H1 (cell line): ENCODE data around the gene SLIT3. TPM values are rescaled to one million over a fixed set of nuclear protein-coding genes. Genes with fewer than 3 reads are reported as not detected.

Source experiments
- CTCF ChIA-PET: fragments of 300-600 bp; sonication (Branson Sonifier 250); formaldehyde crosslinking; loops from one replicate; lab custom pipeline; 2021; ENCODE audit not compliant: partially characterized antibody; lab: Charles Lee
- POLR2A ChIA-PET: fragments of 300-600 bp; sonication (Branson Sonifier 250); formaldehyde crosslinking; loops from one replicate; lab custom pipeline; 2021; ENCODE audit warnings: inconsistent platforms; ENCODE audit not compliant: partially characterized antibody; lab: Charles Lee
- DNase-seq, 2 experiments: peaks; one replicate each; pipeline versions ENCODE4 v3.0.0 to v3.0.0-alpha.2; 2010 to 2022; ENCODE audit warnings: low spot score in 2 of 2, low read depth in 1 of 2, mixed read lengths in 1 of 2
- FAIRE-seq: peaks from 2 replicates; lab custom pipeline; 2011; peaks lifted over from hg19 to GRCh38; lab: Jason Lieb, UNC
- H2AFZ ChIP-seq: 2 replicates; pipeline ENCODE4 v1.8.1; 2012; ENCODE audit warnings: low read length, inconsistent platforms
- H2AK5ac ChIP-seq: 2 replicates; pipeline ENCODE4 v1.6.1; 2013; ENCODE audit warnings: low read depth, low read length
- H2BK120ac ChIP-seq: replicated peaks from 2 replicates; pipeline ENCODE3; 2013; ENCODE audit warnings: low read depth, low read length, inconsistent platforms
- H2BK12ac ChIP-seq: 2 replicates; pipeline ENCODE4 v1.6.1; 2013; ENCODE audit warnings: low read depth, low read length
- H2BK15ac ChIP-seq: 2 replicates; pipeline ENCODE4 v1.6.1; 2013; ENCODE audit warnings: low read length
- H2BK20ac ChIP-seq: 2 replicates; pipeline ENCODE4 v1.6.1; 2013; ENCODE audit warnings: low read length
- H2BK5ac ChIP-seq: 2 replicates; pipeline ENCODE4 v1.6.1; 2013; ENCODE audit warnings: low read depth, low read length
- H3K14ac ChIP-seq: 2 replicates; pipeline ENCODE4 v1.6.1; 2013; ENCODE audit warnings: inconsistent platforms; ENCODE audit not compliant: insufficient read length
- H3K18ac ChIP-seq: 2 replicates; pipeline ENCODE4 v1.6.1; 2013; ENCODE audit warnings: low read length; ENCODE audit errors: extremely low read depth
- H3K23ac ChIP-seq: 2 replicates; pipeline ENCODE4 v1.6.1; 2013; ENCODE audit warnings: inconsistent platforms; ENCODE audit not compliant: insufficient read length
- H3K23me2 ChIP-seq: 2 replicates; pipeline ENCODE4 v1.6.1; 2013; ENCODE audit warnings: low read depth, low read length
- H3K27ac ChIP-seq: 2 replicates; pipeline ENCODE4 v1.6.1; 2011; ENCODE audit warnings: low read depth, low read length, inconsistent platforms
- H3K27me3 ChIP-seq, 4 experiments: replicated peaks in 1 of 4; 1 replicate in 1 of 4; 2 replicates in 3 of 4; pipeline versions ENCODE4 v1.6.1 to v1.8.1; 2011 to 2013; ENCODE audit warnings: low read length in 3 of 4, mild to moderate bottlenecking in 3 of 4, inconsistent platforms in 2 of 4, mixed read lengths in 2 of 4, moderate library complexity in 1 of 4; ENCODE audit not compliant: control insufficient read depth in 3 of 4, insufficient read depth in 3 of 4; ENCODE audit errors: extremely low read depth in 1 of 4
- H3K36me3 ChIP-seq, 4 experiments: 2 replicates each; pipeline versions ENCODE4 v1.6.1 to v1.8.1; 2011 to 2013; ENCODE audit warnings: mild to moderate bottlenecking in 4 of 4, low read length in 3 of 4, moderate library complexity in 2 of 4, control low read depth in 1 of 4, inconsistent platforms in 1 of 4; ENCODE audit not compliant: insufficient read depth in 4 of 4, control insufficient read depth in 2 of 4
- H3K4ac ChIP-seq: replicated peaks from 2 replicates; pipeline ENCODE3; 2013; ENCODE audit warnings: low read length, low read depth, mixed read lengths, inconsistent platforms; ENCODE audit not compliant: insufficient read length
- H3K4me1 ChIP-seq, 4 experiments: replicated peaks in 1 of 4; 1 replicate in 1 of 4; 2 replicates in 3 of 4; pipeline versions ENCODE4 v1.6.1 to v1.8.1; 2011 to 2013; ENCODE audit warnings: low read length in 3 of 4, inconsistent platforms in 2 of 4, mixed read lengths in 1 of 4; ENCODE audit not compliant: insufficient read depth in 4 of 4, control insufficient read depth in 3 of 4
- H3K4me2 ChIP-seq, 2 experiments: 2 replicates each; pipeline versions ENCODE4 v1.6.1 to v1.8.1; 2011 to 2013; ENCODE audit warnings: low read depth in 2 of 2, low read length in 2 of 2, control low read depth in 1 of 2, inconsistent platforms in 1 of 2, mild to moderate bottlenecking in 1 of 2; ENCODE audit not compliant: insufficient read depth in 1 of 2
- H3K4me3 ChIP-seq, 4 experiments: fragments of 200-600, 300-600 bp in 1 of 4; sonication (generic), shearing (Covaris generic), sonication (Bioruptor Twin) in 1 of 4; 2 replicates each; pipeline versions ENCODE4 v1.5.1 to v1.8.1; 2011 to 2016; ENCODE audit warnings: low read length in 4 of 4, low read depth in 3 of 4, control low read depth in 2 of 4, inconsistent platforms in 2 of 4, mild to moderate bottlenecking in 2 of 4, mixed read lengths in 1 of 4, moderate library complexity in 1 of 4; ENCODE audit not compliant: insufficient read depth in 2 of 4; ENCODE audit errors: extremely low read depth in 1 of 4
- H3K56ac ChIP-seq: replicated peaks from 2 replicates; pipeline ENCODE3; 2013; ENCODE audit warnings: low read depth, mild to moderate bottlenecking, mixed read lengths, low read length, inconsistent platforms; ENCODE audit not compliant: insufficient read length
- H3K79me1 ChIP-seq: 2 replicates; pipeline ENCODE4 v1.6.1; 2013; ENCODE audit warnings: low read depth, low read length, control low read depth
- H3K79me2 ChIP-seq, 2 experiments: 2 replicates each; pipeline versions ENCODE4 v1.6.1 to v1.8.1; 2012 to 2013; ENCODE audit warnings: low read length in 2 of 2, mild to moderate bottlenecking in 2 of 2, inconsistent platforms in 1 of 2; ENCODE audit not compliant: insufficient read depth in 2 of 2, control insufficient read depth in 1 of 2
- H3K9ac ChIP-seq, 4 experiments: replicated peaks in 1 of 4; 1 replicate in 1 of 4; 2 replicates in 3 of 4; pipeline versions ENCODE4 v1.6.1 to v1.8.1; 2011 to 2013; ENCODE audit warnings: low read depth in 3 of 4, low read length in 3 of 4, control low read depth in 2 of 4, mild to moderate bottlenecking in 2 of 4, moderate library complexity in 2 of 4, inconsistent platforms in 1 of 4; ENCODE audit errors: extremely low read depth in 1 of 4
- H3K9me3 ChIP-seq, 2 experiments: 2 replicates each; pipeline versions ENCODE4 v1.6.1 to v1.8.1; 2012 to 2013; ENCODE audit warnings: mild to moderate bottlenecking in 2 of 2, moderate library complexity in 2 of 2, control low read depth in 1 of 2, inconsistent platforms in 1 of 2, low read depth in 1 of 2, low read length in 1 of 2, mixed read lengths in 1 of 2; ENCODE audit not compliant: insufficient read depth in 2 of 2
- H4K20me1 ChIP-seq, 2 experiments: replicated peaks in 1 of 2; 2 replicates each; pipeline versions ENCODE3 to v1.8.1; 2011 to 2013; ENCODE audit warnings: inconsistent platforms in 2 of 2, low read length in 2 of 2, mild to moderate bottlenecking in 1 of 2; ENCODE audit not compliant: insufficient read depth in 2 of 2, control insufficient read depth in 1 of 2
- H4K5ac ChIP-seq: 2 replicates; pipeline ENCODE4 v1.6.1; 2013; ENCODE audit warnings: low read length, low read depth, mixed read lengths, inconsistent platforms; ENCODE audit not compliant: insufficient read length
- H4K8ac ChIP-seq: 2 replicates; pipeline ENCODE4 v1.8.0; 2013; ENCODE audit warnings: mild to moderate bottlenecking, moderate library complexity, low read length, inconsistent platforms; ENCODE audit not compliant: insufficient read depth; ENCODE audit errors: extremely low read depth
- H4K91ac ChIP-seq: replicated peaks from 2 replicates; pipeline ENCODE3; 2013; ENCODE audit warnings: low read length, mixed read lengths, inconsistent platforms; ENCODE audit not compliant: insufficient read length
- ASH2L ChIP-seq: fragments of 200-600, 300-600 bp; sonication (generic); IDR thresholded peaks from one replicate; pipeline ENCODE4 v1.7.1; 2017; ENCODE audit warnings: low read length
- BACH1 ChIP-seq: IDR thresholded peaks from 2 replicates; pipeline ENCODE4 v1.6.1; 2012; ENCODE audit warnings: low read length, improper control_type of control experiment
- BCL11A ChIP-seq, 2 experiments: IDR thresholded peaks; one replicate each; pipeline ENCODE4 v1.6.1; 2011; ENCODE audit warnings: low read depth in 2 of 2, low read length in 2 of 2, mild to moderate bottlenecking in 2 of 2
- CREB1 ChIP-seq: IDR thresholded peaks from 2 replicates; pipeline ENCODE4 v1.6.1; 2012; ENCODE audit warnings: inconsistent platforms
- CTBP2 ChIP-seq: IDR thresholded peaks from 2 replicates; pipeline ENCODE4 v1.7.0; 2011; ENCODE audit warnings: borderline replicate concordance, mild to moderate bottlenecking, moderate library complexity, mixed read lengths, low read length; ENCODE audit not compliant: insufficient read depth, insufficient read length
- EGR1 ChIP-seq: IDR thresholded peaks from 2 replicates; pipeline ENCODE4 v1.6.1; 2011; ENCODE audit warnings: low read depth, low read length, borderline replicate concordance
- EZH2 ChIP-seq: fragments of 200-600 bp; sonication (generic); IDR thresholded peaks from 2 replicates; pipeline ENCODE4 v1.7.1; 2012; ENCODE audit warnings: low read depth, mild to moderate bottlenecking, moderate library complexity, low read length, inconsistent platforms; ENCODE audit not compliant: severe bottlenecking
- NRF1 ChIP-seq: IDR thresholded peaks from 2 replicates; pipeline ENCODE4 v1.6.1; 2011; ENCODE audit warnings: mild to moderate bottlenecking, low read depth, low read length, improper control_type of control experiment
- POU5F1 ChIP-seq: IDR thresholded peaks from 2 replicates; pipeline ENCODE4 v1.6.1; 2011; ENCODE audit warnings: low read depth, mild to moderate bottlenecking, low read length, moderate library complexity
- RNF2 ChIP-seq: fragments of 200-900, 300-1000 bp; sonication (generic); IDR thresholded peaks from 2 replicates; pipeline ENCODE4 v1.7.1; 2016; ENCODE audit warnings: borderline replicate concordance, low read depth, mild to moderate bottlenecking, antibody characterized with exemption, low read length; ENCODE audit not compliant: poor library complexity, severe bottlenecking; ENCODE audit errors: missing control alignments
- SIN3A ChIP-seq, 2 experiments: IDR thresholded peaks in 1 of 2; conservative IDR thresholded peaks in 1 of 2; 2 replicates each; pipeline ENCODE4 v1.6.1; 2011 to 2012; ENCODE audit warnings: low read length in 2 of 2, improper control_type of control experiment in 1 of 2, low read depth in 1 of 2, mild to moderate bottlenecking in 1 of 2
- SIRT6 ChIP-seq: IDR thresholded peaks from one replicate; pipeline ENCODE4 v1.7.1; 2012; ENCODE audit warnings: low read length, inconsistent platforms
- SP1 ChIP-seq: IDR thresholded peaks from 2 replicates; pipeline ENCODE4 v1.6.1; 2011; ENCODE audit warnings: low read depth, low read length
- SP2 ChIP-seq: IDR thresholded peaks from 2 replicates; pipeline ENCODE4 v1.6.1; 2012; ENCODE audit warnings: mild to moderate bottlenecking, low read length, inconsistent platforms
- SRF ChIP-seq: IDR thresholded peaks from 2 replicates; pipeline ENCODE4 v1.6.1; 2011; ENCODE audit warnings: mild to moderate bottlenecking, low read depth, low read length, moderate library complexity
- TBP ChIP-seq: IDR thresholded peaks from 2 replicates; pipeline ENCODE4 v1.6.1; 2011; ENCODE audit warnings: low read depth, low read length, improper control_type of control experiment
- WGBS, 2 experiments: shearing (Covaris generic) in 1 of 2; methylation state at CpG; one replicate each; pipeline versions ENCODE4 v1.1.6 to v1.1.7; 2013 to 2015; ENCODE audit warnings: low lambda C conversion rate in 2 of 2, mixed read lengths in 2 of 2, inconsistent platforms in 1 of 2, low coverage in 1 of 2, missing lambda C conversion rate in 1 of 2; ENCODE audit not compliant: insufficient replicate concordance in 2 of 2, insufficient coverage in 1 of 2, insufficient read length in 1 of 2; ENCODE audit errors: extremely low coverage in 1 of 2, missing lambda C conversion rate in 1 of 2; 5-methylcytosine and 5-hydroxymethylcytosine counted together
- polyA plus RNA-seq, 7 experiments: library from polyadenylated mRNA; depleted of rRNA in 3 of 7; stranded (reverse) in 5 of 7; unstranded in 2 of 7; fragments of >200 nt in 5 of 7; fragments of 200-250 nt in 2 of 7; gene quantifications; 1 replicate in 5 of 7; 2 replicates in 1 of 7; 4 replicates in 1 of 7; pipeline versions ENCODE4 v1.2.1 to v1.2.3, GENCODE V29; 2011 to 2013; ENCODE audit warnings: missing spikeins in 2 of 7, mixed read lengths in 2 of 7
- total RNA-seq: library from RNA; stranded (reverse); fragmentation: NEBNext Ultra II Directional; extraction: Animal tissue kit (Norgen Biotek cat#: 25700); gene quantifications from 2 replicates; pipeline ENCODE4 v1.2.1, GENCODE V29; 2021

The SLIT3 gene
- total and polyA plus RNA-seq, 2 of the 8 experiments (the other 6 are each of a cell fraction or from before 2014, with no cell fraction given) = 1.1 to 1.2 TPM

- Histone ChIP-seq H3K18ac (no peak overlapping the region), H3K4me3 (no peak overlapping the region), H2AK5ac (no peak overlapping the region), H4K8ac (no peak overlapping the region), H3K23ac (no peak overlapping the region), H3K9me3 (no peaks in the 10 kb centered on the region), H2BK120ac (no peak overlapping the region), H4K20me1 (no peaks in the 10 kb centered on the region), H2BK20ac (no peak overlapping the region), H2BK5ac (no peak overlapping the region), H3K14ac (no peak overlapping the region), H3K4ac (no peak overlapping the region), H3K27ac (no peak overlapping the region), H2BK12ac (no peak overlapping the region), H2BK15ac (no peak overlapping the region), H3K23me2 (no peaks in the 10 kb centered on the region), H3K9ac (no peak overlapping the region), H3K79me2 (no peaks in the 10 kb centered on the region), H3K56ac (no peak overlapping the region), H3K4me2 (no peak overlapping the region), H3K27me3 (no peaks in the 10 kb centered on the region; a peak in 2 of 7 replicates), H3K4me1 (no peaks in the 10 kb centered on the region), H4K5ac (no peak overlapping the region), H3K79me1 (no peaks in the 10 kb centered on the region), H3K36me3 (no peaks in the 10 kb centered on the region), H4K91ac (no peak overlapping the region), H2AFZ (no peak overlapping the region)
- no peak for DNase-seq
- ChIA-PET POLR2A (no interaction called here), CTCF (interaction anchor here (1.0 to 2.8 kb wide), 4 partner anchors 9 to 146 kb away, joined by 3 to 9 read pairs (median 4); no protein-coding TSS in a partner anchor)
- 84% methylated on average over 3 of the region's 3 CpGs; no CpG with 5 or more reads in 1 of the 2 experiments for WGBS, 2 experiments
- FAIRE-seq = no peak
- TF ChIP-seq EGR1 (no peak), SIN3A (conservative IDR thresholded peaks at IDR 0.05 in 1 of 2, IDR thresholded peaks at IDR 0.05 in 1 of 2; ENCODE audit: low read depth in 1 of 2, low read length in 2 of 2) (no peak), SRF (no peak), RNF2 (no peak), NRF1 (no peak), ASH2L (no peak), CREB1 (no peak), CTBP2 (no peak), BCL11A (IDR thresholded peaks at IDR 0.05; ENCODE audit: low read depth in 2 of 2, low read length in 2 of 2) (no peak), TBP (no peak), EZH2 (no peak), POU5F1 (no peak), SP1 (no peak), SP2 (no peak), BACH1 (no peak), SIRT6 (no peak)
These were observed 167.4 kb downstream of the SLIT3 start for GRCh38 chr5:169133531-169133930.
